DMS153 treated with DMSO at 0.1 percent for 48 hours (cell line): Measurements from ENCODE around the gene IPPK.
A peak's percentile ranks its signal among the peaks of the same experiment; 100 is the strongest.
"Not testable (repeated sequence)": the region's sequence is repeated elsewhere in the genome, so short reads cannot be mapped to it uniquely, and the experiment has no call there.

Experiments
- DNase-seq: peaks from one replicate; lab custom pipeline; 2025; ENCODE audit not compliant: unreplicated experiment; lab: John Stamatoyannopoulos, UW

Gene IPPK

DNA sequence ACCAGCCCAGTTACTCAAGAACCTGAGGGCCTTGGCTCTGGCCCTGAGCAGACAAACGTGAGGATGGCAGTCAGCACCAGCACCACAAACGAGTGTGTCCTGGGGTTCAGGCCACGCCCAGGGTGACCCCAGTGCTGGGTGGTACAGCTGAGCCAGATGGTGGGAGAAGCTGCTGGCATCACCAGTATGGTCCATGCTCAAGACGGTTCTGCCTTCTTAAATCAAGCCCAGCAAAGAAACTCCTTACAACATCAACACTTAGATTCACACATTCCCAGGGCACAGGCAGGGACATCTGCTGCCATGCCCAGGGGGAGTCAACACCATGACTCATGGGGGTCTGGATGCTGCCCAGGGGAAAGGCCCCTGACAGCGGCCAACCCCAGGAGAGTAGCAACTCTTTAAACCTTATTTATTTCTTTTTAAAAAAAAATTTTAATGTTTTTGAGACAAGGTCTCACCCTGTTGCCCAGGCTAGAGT, 31.3 kb downstream of the IPPK start:
- no peak for DNase-seq

DNA sequence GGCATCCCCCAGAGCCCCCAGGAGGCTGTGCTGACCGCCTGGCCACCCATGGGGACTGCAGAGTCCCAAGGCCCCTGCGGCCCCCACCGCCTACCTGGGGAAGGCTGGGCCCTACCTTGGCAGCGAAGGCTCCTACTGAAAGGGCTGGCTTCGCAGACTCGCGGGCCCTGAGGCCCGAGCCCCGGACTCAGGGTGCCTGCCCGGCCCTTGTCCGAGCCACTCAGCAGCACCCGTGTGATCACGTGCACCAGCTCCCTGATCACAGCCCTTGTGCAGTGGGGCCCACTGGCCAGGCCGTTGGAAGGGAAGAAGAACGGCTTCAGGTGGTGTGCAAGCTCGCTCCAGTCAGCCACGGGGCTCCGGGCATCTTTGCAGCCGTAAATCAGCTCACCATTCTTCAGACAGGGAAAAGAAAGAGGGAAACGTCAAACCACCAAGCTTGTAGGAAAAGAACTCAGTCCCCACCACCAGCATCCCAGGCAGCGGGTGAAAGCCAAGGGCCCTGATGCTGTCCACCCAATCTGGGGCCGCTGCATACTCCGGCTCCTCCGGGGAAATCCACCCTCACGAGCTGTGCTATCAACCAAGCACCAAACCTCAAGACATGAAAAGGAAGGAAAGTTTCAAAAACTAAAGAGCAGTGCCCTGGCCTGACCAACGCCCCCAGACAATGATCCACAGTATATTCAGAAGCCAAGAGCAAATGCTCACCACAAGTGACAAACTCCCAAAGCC, 31.9 kb downstream of the IPPK start:
- no peak for DNase-seq

DNA sequence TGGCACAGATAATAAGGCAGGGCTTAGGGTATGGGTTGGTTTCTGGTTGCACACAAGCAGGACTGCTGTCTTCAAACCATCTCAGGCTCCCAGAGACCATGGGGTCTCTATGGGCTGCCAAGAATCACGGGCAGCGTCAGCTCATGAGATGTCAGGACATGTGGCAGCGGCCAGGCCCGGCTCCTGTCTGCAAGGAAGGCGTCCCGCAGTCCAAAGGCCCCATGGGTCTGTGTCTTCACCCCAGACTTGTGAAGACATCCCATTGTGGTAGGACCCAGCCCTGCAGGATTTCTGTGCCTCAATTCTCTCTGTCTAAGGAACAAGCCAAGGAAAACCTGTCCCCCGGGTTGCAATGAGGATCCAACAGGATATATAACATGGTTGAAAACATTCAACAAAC, 32.6 kb downstream of the IPPK start:
- DNase-seq, result no peak

DNA sequence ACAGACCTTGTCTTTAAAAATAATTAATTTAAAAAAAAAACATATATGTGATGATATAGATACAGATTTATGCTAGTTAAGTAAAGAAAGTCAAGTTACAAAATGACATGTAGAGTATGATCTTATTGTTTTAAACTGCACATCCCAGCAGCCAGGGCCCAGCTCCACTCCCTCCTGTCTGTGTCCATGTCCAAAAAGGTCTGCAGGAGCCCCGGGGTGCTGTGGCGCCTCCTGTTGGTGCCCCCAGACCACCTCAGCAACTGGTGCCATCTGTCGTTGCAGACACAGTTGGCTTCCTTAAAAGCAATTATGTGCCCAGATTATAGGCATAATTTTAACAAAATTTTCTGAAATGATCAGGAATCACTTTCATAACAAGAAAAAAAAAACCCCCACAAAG, 33.3 kb downstream of the IPPK start:
- DNase-seq, result no peak

DNA sequence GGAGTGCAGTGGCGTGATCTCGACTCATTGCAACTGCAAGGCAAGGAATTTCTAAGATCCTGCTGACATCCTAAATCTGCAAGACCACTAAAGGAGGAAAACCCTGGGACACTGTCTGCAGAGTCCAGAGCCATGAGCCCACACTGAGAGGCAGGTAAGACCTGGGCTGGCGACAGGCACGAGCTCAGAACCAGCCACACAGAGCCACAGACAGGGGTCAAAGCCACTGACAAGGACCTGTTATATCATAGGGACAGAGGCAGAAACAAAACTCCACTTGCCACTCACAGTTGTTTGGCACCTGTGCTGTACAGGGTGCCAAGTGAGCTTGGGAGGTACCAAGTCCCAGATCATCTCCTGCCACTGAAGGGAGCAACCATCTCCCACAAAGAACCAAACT, 34.2 kb downstream of the IPPK start:
- DNase-seq, result no peak

DNA sequence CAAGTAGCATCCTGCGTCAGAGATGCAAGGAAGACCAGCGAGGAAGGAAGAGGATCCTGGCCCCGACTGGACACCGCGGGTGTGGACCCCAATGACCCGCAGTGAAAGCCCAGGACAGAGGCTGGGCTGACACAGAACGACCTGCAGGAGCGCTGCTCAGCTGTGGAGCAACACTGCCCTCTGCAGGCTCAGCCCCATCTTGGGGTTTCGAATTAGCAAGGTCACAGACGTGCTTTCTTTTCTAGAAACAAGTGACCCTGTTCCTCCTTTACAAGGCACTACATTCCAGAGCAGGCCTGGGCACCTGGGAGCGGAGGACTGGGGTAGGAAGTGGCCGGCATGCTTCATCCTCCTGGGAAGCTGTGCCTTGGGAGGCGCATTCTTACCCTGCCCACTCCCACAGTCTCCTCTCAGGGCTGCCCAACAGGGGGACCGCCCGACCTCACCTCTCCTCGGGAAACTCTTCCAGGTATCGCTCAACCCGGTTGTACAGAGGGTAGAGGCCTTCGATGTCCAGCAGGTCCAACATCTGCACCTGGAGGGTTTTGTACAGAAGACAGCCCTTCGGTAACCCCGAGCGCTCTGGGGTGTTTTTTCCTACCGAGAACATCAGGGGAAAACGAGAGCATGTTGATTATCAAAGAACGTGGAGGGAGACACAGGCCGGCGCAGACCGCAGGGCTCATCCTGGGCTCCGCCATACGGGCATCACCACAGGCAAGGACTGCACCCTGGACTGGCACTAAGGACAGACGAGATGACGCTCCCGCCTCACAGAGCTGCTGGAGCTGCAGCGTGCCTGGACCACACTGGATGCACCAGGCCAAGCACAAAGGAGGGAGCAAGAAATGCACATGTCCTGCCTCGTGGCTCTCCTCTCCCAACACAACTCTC, 35.0 kb downstream of the IPPK start:
- peak; percentile 41 for DNase-seq

DNA sequence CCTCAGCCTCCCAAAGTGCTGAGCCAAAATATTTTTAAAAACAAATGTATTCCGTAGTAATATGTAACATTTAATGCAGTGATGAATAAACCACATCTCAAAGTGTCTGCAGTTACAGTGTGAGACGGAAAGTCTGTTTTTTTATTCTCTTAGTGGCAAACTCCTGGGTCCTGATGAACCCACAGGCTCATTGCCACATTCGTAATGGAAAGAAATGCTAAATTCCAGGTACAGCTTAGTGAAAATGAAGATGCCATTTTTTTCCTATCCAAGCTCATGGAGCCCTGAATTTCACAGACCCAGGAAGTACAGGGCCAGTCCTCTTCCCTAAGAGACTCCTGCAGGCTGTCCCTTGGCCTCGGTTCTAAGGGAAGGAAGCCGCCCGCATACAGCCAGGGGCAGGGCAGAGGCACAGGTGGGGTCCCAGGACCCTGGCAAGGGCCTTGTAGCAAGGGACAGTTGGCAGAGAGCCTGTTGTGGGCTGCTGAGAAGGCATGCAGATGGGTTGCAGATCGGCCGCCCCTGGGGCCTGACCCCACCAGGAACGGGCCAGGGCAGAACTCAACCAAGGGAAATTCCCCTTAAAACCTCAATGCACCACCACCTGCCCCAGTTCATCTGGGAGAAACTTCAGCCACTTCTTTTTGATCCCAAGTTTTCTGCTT, 36.2 kb downstream of the IPPK start:
- DNase-seq, result no peak

DNA sequence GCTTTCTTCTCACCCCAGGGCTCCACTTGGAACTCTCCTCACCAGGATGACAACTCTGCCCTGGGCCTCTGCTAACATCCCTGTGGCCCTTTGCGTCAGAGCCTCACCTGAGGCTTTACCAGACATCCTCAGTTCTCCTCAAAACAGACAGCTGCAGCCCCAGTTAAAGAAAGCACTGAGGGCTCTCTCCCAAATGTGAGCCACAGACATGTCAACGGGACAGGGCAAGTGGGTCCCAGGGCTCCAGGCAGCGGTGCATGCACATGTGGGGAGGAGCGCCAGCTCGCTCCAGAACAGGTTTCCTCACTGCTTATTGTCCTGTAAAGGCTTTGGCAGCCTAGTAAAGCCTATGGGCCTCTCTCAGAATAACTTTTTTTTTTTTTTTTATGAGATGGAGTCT, 37.3 kb downstream of the IPPK start:
- no peak for DNase-seq

DNA sequence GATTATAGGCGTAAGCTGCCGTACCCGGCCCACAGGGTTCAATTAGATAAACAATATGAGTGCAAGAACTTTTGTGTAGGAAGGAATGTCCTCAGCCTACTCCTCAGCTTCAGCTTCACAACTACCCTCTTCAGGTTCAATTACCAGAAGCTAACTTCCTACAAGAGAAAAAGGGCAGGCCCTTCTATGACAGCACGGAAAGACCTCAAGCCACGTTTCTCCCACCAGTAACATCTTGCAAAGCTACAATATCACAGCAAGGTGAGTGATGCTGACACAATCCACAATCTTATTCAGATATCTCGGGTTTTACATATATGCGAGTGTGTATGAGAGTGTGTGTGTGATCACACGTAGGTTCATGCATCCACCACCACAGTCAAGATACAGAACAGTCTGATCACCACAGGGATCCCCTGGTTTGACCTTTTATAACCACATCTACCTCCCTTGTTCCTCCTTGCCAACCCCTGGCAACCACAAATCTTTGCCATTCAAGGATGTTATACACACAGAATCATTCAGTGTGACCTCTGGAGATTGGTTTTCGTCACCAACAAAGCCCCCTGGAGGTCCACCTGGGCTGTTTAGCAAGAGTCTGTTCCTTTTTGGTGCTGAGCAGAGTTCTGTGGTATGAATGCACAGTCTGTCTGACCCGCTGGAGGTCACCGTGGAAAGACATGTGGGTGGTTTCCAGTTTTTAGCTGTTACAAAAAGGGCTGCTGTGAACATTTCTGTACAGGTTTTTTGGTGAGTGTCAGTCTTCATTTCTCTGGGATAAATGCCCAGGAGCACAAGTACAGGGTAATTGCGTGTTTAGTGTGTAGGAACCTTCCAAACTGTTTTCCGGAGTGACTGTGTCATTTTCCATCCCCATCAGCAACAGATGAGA, 38.2 kb downstream of the IPPK start:
- DNase-seq, result no peak

DNA sequence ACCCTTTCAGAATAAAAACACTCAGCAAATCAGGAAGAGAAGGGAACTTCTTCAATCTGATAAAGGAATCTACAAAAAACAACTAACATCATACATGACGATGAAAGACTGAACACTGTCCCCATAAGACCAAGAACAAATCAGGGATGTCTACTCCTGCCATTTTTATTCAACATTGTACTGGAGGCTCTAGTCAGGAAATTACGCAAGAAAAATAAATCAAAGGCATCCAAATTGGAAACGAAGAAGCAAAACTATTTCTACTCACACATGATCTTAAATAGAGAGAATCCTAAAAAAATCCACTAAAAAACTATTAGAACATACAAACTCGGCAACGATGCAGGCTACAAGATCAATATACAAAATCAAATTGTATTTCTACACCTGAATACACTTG, 42.3 kb downstream of the IPPK start:
- DNase-seq, result no peak

DNA sequence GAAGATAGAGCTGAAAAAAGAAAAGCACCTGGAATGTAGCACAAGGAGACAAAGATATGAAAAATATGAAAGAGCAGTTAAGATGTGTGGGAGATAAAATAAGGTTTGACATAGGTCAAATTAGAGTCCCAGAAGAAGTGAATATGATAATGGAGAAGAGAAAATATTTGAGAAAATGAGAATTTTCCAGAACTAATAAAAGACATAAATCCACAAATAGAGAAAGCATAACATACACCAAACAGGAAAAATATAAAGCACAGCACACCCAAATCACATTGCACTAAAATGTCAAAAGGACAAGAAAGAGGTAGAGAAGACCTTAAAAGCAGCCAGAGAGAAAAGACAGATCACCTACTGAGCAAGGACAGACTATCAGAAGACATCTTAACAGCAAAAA, 43.4 kb downstream of the IPPK start:
- no peak for DNase-seq

DNA sequence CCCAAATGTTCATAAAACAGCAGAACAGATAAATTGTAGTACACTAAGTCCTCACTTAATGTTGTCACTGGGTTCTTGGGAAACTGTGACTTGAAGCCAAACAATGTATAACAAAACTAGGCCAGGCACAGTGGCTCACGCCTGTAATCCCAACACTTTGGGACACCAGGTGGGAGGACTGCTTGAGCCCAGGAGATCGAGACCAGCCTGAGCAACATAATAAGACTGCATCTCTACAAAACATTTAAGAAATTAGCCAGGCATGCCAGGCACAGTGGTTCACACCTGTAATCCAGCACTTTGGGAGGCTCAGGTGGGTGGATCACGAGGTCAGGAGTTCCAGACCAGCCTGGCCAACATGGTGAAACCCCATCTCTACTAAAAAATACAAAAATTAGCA, 46.0 kb downstream of the IPPK start:
- not testable (repeated sequence) for DNase-seq

DNA sequence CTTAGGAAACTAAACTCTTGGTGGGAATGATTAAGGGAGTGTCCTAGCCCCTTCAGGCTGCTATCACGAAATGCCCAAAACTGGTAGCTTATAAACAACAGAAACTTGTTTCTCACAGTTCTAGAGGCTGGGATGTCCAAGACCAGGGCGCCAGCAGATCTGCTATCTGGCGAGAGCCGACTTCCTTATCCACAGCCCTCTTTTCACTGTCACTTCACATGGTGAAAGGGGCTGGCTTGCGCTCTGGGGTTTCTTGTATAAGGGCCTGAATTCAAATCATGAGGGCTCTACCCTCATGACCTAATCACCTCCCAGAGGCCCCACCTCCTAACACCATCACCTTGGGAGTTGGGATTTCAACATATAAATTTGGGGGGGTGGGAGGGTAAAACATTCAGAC, 49.1 kb downstream of the IPPK start:
- no peak for DNase-seq

DNA sequence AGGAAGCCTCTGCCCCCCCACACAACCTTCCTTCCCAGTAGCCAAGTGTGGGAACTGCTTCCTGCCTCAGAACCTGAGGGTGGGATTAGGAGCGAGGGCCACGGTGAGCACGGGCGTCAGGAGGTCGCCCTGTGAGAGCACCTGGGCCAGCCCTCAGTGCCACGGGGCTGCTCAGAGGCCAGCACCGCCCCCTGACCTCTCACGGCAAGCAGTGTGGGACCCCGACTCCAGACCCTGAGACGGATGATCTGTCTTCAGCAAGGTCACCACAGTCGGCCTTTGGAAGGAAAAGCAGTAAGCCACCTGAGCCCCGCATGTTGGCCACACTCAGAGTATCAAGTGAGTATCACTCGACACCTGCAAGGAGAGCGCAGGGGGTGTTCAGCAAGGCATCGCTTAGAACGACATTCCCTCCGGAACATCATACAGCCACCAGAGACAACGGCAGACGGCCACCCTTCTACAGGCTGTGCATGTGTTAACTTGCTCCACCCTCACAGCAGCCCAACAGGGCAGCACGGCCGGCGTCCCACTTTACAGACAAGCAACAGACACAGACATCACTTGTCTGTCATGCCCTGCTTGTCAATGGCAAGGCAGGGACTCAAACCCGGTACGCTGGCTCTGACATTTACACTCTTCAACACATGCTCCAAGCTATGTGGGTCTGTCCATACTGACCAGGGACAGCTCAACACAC, 50.2 kb downstream of the IPPK start:
- DNase-seq, result no peak

DNA sequence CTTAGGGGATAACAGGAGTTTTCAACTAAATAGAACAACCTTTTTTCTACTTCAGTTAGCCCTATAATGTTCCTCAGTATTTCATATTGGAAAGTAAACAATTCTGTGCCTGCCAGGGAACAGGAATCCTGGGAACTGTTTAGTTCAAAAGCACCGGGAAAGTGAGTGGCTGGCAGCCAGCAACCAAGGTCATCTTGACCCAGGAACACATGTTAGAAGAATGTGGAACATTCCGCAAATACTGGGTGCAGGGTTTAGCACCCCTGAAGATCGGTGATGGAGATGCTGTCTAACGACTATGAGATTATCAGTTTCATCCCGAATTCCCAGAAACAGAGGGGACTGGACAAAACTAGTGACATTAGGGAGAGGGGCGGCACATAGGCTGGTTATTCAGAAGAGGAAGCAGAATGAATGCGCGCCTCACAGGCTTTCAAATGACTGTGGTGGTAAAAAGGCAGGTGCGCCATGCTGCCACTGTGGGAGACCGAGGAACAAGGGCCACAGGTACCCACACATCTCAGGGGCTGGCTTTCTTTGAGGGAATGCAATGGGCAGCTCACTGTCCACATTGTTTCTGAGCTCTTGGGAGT, 51.2 kb downstream of the IPPK start:
- DNase-seq, result no peak

DNA sequence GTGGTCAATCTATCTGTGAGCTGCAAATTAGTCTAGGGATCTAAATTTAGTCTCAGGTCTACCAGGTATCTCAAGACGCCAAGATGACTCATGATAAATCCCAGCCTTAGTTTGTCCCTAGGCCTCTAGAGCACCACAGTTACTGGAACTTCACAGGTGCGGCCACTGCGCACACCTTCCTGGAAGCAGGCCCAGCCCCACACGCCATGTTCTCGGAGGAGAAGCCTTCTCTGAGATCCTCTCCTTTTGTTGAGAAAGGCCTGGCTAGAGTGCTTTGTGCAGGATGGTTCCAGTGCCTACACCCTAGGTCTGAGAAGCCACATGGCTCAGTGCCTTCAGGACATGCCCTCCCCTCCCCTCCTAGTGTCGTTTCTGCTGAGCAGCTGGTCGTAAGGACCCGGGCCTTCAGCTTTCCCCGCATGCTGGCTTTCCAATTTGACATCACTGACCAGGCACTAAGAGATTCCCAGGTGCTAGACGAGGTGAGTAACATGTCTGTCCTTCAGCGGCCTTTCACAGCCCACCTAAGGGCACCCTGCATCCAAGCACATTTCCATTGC, 51.9 kb downstream of the IPPK start:
- no peak for DNase-seq

DNA sequence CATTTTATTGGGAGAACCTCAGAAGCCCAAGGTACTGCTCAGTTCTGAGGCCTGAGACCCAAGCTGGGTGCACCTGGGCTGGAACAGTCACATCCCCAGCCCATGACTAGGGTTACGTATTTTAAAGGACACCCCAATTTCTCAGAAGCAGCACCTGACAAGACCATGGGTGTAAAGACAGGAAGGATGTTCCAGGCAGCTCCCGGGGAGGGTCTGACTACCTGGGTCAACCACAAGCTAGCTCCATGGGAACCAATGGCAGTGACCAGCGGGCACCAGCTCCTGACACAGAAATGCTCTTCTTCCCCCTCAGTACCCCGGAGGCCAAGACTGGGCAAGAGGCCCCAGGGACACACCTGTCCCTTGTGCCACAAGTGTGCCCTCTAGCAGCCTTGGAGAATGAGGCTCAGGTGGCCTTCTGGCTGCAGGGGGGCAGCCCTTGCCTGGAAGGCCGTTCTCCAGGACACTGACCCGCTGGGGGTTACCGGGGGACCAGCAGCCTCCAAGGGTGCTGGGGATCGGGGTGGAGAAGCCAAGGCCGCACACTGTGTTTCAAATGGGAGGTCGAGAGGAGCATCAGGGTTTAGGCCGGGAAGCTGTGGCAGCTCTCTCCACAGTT, 52.6 kb downstream of the IPPK start:
- no peak for DNase-seq

DNA sequence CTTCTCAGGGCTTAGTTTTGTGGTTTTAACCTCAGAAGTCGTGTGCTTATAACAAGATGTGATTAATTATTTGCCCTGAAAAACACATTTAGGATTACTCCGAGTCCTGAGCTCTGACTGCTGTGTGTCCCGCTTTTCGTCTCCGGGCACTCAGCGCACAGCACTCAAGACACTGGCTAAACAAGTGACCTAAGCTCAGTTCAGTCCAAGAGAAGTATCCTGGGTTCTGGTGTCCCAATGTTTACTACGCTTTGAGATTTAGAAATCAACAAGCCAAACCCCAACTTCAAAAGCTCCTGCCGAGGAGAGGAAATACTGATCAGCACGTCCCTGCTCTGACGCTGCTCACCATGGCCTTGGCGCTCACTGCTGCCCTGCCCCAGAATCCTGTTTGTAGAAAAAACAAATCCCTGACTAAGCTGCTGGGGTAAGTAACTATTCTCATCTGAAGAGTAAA, 53.2 kb downstream of the IPPK start:
- no peak for DNase-seq

DNA sequence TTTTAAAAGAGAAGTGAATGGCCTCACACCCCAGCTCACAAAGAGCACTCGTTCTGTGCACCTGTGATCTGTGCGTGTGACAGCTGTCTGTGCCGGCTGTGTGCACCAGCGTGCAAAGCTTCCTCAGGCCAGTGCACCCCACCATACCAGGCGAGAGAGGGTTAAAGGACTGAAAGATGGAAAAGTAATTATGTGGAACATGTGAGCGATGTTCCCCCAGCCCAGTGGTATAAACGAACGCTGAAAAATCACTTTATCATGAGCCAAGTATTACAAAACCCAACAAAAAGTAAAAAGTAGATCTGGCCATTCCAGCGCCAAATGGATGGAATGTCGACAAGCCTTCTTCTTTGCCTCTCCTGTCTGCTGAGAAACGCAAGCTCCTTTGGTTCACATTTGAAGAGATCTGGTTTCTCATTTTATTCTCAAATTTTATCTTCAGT, 53.7 kb downstream of the IPPK start:
- DNase-seq, result no peak
